GM13977 (cell line): ENCODE measurements around the gene PODN.

Experiments
- DNase-seq: peaks from one replicate; pipeline ENCODE4 v3.0.0; 2012; ENCODE audit warnings: low spot score
- CTCF ChIP-seq: IDR thresholded peaks from 2 replicates; pipeline ENCODE4 v1.5.1; 2012; ENCODE audit warnings: mild to moderate bottlenecking, control low read depth; ENCODE audit not compliant: insufficient read depth; ENCODE audit errors: extremely low read depth, missing control alignments
- in situ Hi-C: fragments of 300-500 bp; cut with MboI; formaldehyde crosslinking; loops from one replicate; pipeline ENCODE4 v1.12.0; 2022; ENCODE audit warnings: low sequenced_read_pairs, low pct_unique_long_range_greater_than_20kb, mixed read lengths, inconsistent platforms; ENCODE audit not compliant: unreplicated experiment

The PODN gene

GRCh38 chr1:53107570-53108322 lies 45.7 kb downstream of the PODN start:
- TF ChIP-seq CTCF, result no peak
- in situ Hi-C loops, result no loop called here
- no peak for DNase-seq

GRCh38 chr1:53108646-53109580 lies 46.9 kb downstream of the PODN start:
- in situ Hi-C loops, result no loop called here
- no peak for DNase-seq
- no peak for TF ChIP-seq CTCF

- no peak for DNase-seq
- in situ Hi-C loops, result no loop called here
Observed at GRCh38 chr1:53110370-53111072, 48.5 kb downstream of the PODN start.

GRCh38 chr1:53111073-53111556 lies 49.1 kb downstream of the PODN start:
- no peak for TF ChIP-seq CTCF
- in situ Hi-C loops, result no loop called here
- DNase-seq, result no peak

More at GRCh38 chr1:53110370-53111072, 48.5 kb downstream of the PODN start:
- no peak for TF ChIP-seq CTCF

- DNase-seq, result no peak
- no peak for TF ChIP-seq CTCF
- in situ Hi-C loops, result no loop called here
Observed at GRCh38 chr1:53111693-53112092, 49.7 kb downstream of the PODN start.

GRCh38 chr1:53112271-53112774 lies 50.3 kb downstream of the PODN start:
- no peak for DNase-seq
- no peak for TF ChIP-seq CTCF
- in situ Hi-C loops, result no loop called here
